GM12873 (cell line): ENCODE measurements around the gene OPCML.

ENCODE experiments used
- TF ChIP-seq, protein P1 (sequence below): IDR thresholded peaks from 2 replicates; pipeline ENCODE4 v1.5.1; 2012; ENCODE audit warnings: low read depth, mild to moderate bottlenecking, moderate library complexity, low read length, control low read depth; ENCODE audit not compliant: insufficient read depth; ENCODE audit errors: missing control alignments

Gene OPCML

GRCh38 chr11:132414451-132414850 is 1117.8 kb downstream of the OPCML start:
- TF ChIP-seq, protein P1, sequence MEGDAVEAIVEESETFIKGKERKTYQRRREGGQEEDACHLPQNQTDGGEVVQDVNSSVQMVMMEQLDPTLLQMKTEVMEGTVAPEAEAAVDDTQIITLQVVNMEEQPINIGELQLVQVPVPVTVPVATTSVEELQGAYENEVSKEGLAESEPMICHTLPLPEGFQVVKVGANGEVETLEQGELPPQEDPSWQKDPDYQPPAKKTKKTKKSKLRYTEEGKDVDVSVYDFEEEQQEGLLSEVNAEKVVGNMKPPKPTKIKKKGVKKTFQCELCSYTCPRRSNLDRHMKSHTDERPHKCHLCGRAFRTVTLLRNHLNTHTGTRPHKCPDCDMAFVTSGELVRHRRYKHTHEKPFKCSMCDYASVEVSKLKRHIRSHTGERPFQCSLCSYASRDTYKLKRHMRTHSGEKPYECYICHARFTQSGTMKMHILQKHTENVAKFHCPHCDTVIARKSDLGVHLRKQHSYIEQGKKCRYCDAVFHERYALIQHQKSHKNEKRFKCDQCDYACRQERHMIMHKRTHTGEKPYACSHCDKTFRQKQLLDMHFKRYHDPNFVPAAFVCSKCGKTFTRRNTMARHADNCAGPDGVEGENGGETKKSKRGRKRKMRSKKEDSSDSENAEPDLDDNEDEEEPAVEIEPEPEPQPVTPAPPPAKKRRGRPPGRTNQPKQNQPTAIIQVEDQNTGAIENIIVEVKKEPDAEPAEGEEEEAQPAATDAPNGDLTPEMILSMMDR = no peak

- TF ChIP-seq, protein P1 = no peak
Observed at GRCh38 chr11:132410383-132410782, 1121.9 kb downstream of the OPCML start.

- TF ChIP-seq, protein P1 = no peak
Observed at GRCh38 chr11:132409573-132410355, 1122.5 kb downstream of the OPCML start.

DNA sequence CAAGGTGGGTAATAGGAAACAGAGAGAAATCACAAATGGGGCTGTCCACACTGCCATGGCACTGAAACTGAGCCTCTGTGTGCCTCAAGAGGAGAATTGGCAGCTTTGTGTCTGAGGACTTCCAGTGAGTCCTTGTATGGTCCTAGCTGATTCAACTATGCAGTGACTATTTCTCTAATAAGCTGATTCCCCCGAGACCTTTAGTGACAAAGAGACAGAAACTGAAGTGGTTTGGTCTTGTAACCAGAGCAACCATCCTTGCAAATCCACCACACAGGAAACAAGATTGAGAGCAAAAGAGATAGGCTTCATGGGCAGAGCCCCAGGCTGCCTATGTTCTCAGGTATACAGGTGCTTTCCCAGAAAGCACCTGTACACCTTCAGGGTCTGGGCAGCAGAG is 1123.4 kb downstream of the OPCML start:
- TF ChIP-seq, protein P1 = no peak

DNA sequence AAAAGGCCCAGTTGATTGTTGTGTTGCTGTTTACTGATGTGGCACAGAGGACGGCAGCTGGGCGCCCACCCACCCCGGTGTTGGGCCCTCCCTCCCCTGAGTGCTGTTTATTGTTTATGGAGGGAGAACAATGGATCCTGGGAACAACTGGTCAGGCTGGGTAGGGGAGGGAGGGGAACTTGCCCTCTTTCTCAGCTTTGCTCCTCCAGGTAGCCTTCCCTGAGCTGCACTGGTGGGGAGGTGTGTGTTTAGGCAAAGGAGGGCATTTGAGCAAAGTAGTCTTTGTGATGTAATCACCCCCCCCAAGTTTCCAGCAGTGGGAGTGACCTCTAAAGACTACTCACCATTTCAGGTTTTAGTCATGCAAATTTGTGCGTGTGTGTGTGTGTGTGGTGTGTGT is 1126.6 kb downstream of the OPCML start:
- TF ChIP-seq, protein P1 = no peak

- TF ChIP-seq, protein P1 = peak; percentile 71
Observed at GRCh38 chr11:132402071-132402684, 1130.1 kb downstream of the OPCML start.

- TF ChIP-seq, protein P1 = no peak
Observed at GRCh38 chr11:132396318-132396717, 1136.0 kb downstream of the OPCML start.
